CD14-positive monocyte (primary cell): Measurements from ENCODE around the gene CCDC12. TPM values are rescaled to one million over a fixed set of nuclear protein-coding genes. Genes with fewer than 3 reads are reported as not detected.

ENCODE experiments used
- DNase-seq, 3 donors: peaks; one replicate each; pipeline ENCODE4 v3.0.0-alpha.2; 2011 to 2022
- H2AFZ ChIP-seq: 2 replicates; pipeline ENCODE4 v1.6.0; 2012; ENCODE audit warnings: mild to moderate bottlenecking, low read depth, low read length, inconsistent platforms; ENCODE audit not compliant: insufficient read depth, poor library complexity, severe bottlenecking
- H3K27ac ChIP-seq, 2 donors: 1 replicate in 1 of 2; 2 replicates in 1 of 2; pipeline ENCODE4 v1.5.1; 2012 to 2013; ENCODE audit warnings: low read length in 2 of 2, control low read depth in 1 of 2, inconsistent platforms in 1 of 2, low read depth in 1 of 2, mild to moderate bottlenecking in 1 of 2
- H3K27me3 ChIP-seq, 2 donors: one replicate each; pipeline versions ENCODE4 v1.6.0 to v1.6.1; 2011 to 2013; ENCODE audit warnings: low read length in 2 of 2; ENCODE audit not compliant: control insufficient read depth in 2 of 2, insufficient read depth in 2 of 2
- H3K36me3 ChIP-seq, 2 donors: replicated peaks in 1 of 2; 1 replicate in 1 of 2; 2 replicates in 1 of 2; pipeline versions ENCODE4 v1.5.1 to v1.6.1; 2012 to 2013; ENCODE audit warnings: low read length in 2 of 2, control low read depth in 1 of 2, inconsistent platforms in 1 of 2, mild to moderate bottlenecking in 1 of 2; ENCODE audit not compliant: insufficient read depth in 2 of 2, control insufficient read depth in 1 of 2
- H3K4me1 ChIP-seq, 2 donors: 1 replicate in 1 of 2; 2 replicates in 1 of 2; pipeline versions ENCODE4 v1.5.1 to v1.6.1; 2012 to 2013; ENCODE audit warnings: low read length in 2 of 2, control low read depth in 1 of 2, inconsistent platforms in 1 of 2, mild to moderate bottlenecking in 1 of 2, moderate library complexity in 1 of 2; ENCODE audit not compliant: insufficient read depth in 2 of 2, control insufficient read depth in 1 of 2
- H3K4me2 ChIP-seq: replicated peaks from 2 replicates; pipeline ENCODE3; 2012; ENCODE audit warnings: low read length, moderate library complexity, mild to moderate bottlenecking; ENCODE audit not compliant: poor library complexity, severe bottlenecking; ENCODE audit errors: extremely low read depth
- H3K4me3 ChIP-seq, 3 experiments: fragments of 200-600 bp in 1 of 3; sonication (generic) in 1 of 3; replicated peaks in 1 of 3; 1 replicate in 2 of 3; 2 replicates in 1 of 3; pipeline ENCODE4 v1.5.1; 2011 to 2013; ENCODE audit warnings: low read length in 3 of 3, mild to moderate bottlenecking in 3 of 3, control low read depth in 2 of 3, low read depth in 2 of 3, inconsistent platforms in 1 of 3, moderate library complexity in 1 of 3
- H3K79me2 ChIP-seq: 2 replicates; pipeline ENCODE4 v1.6.0; 2012; ENCODE audit warnings: mild to moderate bottlenecking, control low read depth, inconsistent platforms, low read length, moderate library complexity; ENCODE audit not compliant: insufficient read depth
- H3K9ac ChIP-seq: 2 replicates; pipeline ENCODE4 v1.6.0; 2017; ENCODE audit warnings: low read length, mild to moderate bottlenecking; ENCODE audit not compliant: insufficient read depth, poor library complexity, severe bottlenecking
- H3K9me3 ChIP-seq, 2 donors: replicated peaks in 1 of 2; 1 replicate in 1 of 2; 2 replicates in 1 of 2; pipeline versions ENCODE4 v1.5.1 to v1.6.1; 2012 to 2013; ENCODE audit warnings: low read length in 2 of 2, control low read depth in 1 of 2; ENCODE audit not compliant: control insufficient read depth in 1 of 2, insufficient read depth in 1 of 2
- H4K20me1 ChIP-seq: 2 replicates; pipeline ENCODE4 v1.6.0; 2012; ENCODE audit warnings: mild to moderate bottlenecking, low read length, control low read depth, moderate library complexity; ENCODE audit not compliant: insufficient read depth
- H3K27ac Mint-ChIP-seq, 7 donors: one replicate each; pipeline ENCODE4 v1.8.0; 2020; ENCODE audit warnings: mild to moderate bottlenecking in 7 of 7, mixed read lengths in 7 of 7, moderate library complexity in 6 of 7, inconsistent platforms in 2 of 7
- H3K27me3 Mint-ChIP-seq, 3 donors: one replicate each; pipeline ENCODE4 v1.8.0; 2021 to 2022; ENCODE audit warnings: low read depth in 3 of 3, mild to moderate bottlenecking in 3 of 3, mixed read lengths in 3 of 3, moderate library complexity in 3 of 3, inconsistent platforms in 1 of 3
- H3K36me3 Mint-ChIP-seq, 2 donors: one replicate each; pipeline ENCODE4 v1.8.0; 2020; ENCODE audit warnings: mixed read lengths in 2 of 2, inconsistent platforms in 1 of 2, mild to moderate bottlenecking in 1 of 2
- H3K4me1 Mint-ChIP-seq: one replicate; pipeline ENCODE4 v1.8.0; 2020; ENCODE audit warnings: mild to moderate bottlenecking, mixed read lengths
- H3K4me3 Mint-ChIP-seq, 2 donors: one replicate each; pipeline ENCODE4 v1.8.0; 2020; ENCODE audit warnings: mild to moderate bottlenecking in 2 of 2, mixed read lengths in 2 of 2, moderate library complexity in 1 of 2
- H3K9me3 Mint-ChIP-seq, 7 donors: one replicate each; pipeline ENCODE4 v1.8.0; 2020 to 2022; ENCODE audit warnings: mixed read lengths in 7 of 7, mild to moderate bottlenecking in 6 of 7, moderate library complexity in 6 of 7, inconsistent platforms in 2 of 7
- CTCF ChIP-seq: fragments of 200-600 bp; IDR thresholded peaks from one replicate; pipeline ENCODE4 v1.8.0; 2022; ENCODE audit warnings: antibody characterized with exemption, mild to moderate bottlenecking
- WGBS: methylation state at CpG from one replicate; pipeline ENCODE4 v1.1.5; 2013; ENCODE audit warnings: missing lambda C conversion rate; ENCODE audit not compliant: insufficient coverage; 5-methylcytosine and 5-hydroxymethylcytosine counted together
- intact Hi-C, 2 donors: fragments of 100-400 bp; cut with micrococcal nuclease; formaldehyde crosslinking; loops; one replicate each; pipeline versions ENCODE4 v1.15.0 to v1.15.1; 2023
- polyA plus RNA-seq, 3 donors: library from polyadenylated mRNA; depleted of rRNA in 1 of 3; unstranded in 2 of 3; stranded (reverse) in 1 of 3; fragments of 300-500 nt in 2 of 3; fragments of >200 nt in 1 of 3; fragmentation: Illumina TruSeq in 2 of 3; gene quantifications; 1 replicate in 2 of 3; 2 replicates in 1 of 3; pipeline ENCODE4 v1.2.3, GENCODE V29; 2012 to 2021

CCDC12 gene
- polyA plus RNA-seq, 3 donors = 50.1 to 70.7 (median 55.8) TPM

DNA sequence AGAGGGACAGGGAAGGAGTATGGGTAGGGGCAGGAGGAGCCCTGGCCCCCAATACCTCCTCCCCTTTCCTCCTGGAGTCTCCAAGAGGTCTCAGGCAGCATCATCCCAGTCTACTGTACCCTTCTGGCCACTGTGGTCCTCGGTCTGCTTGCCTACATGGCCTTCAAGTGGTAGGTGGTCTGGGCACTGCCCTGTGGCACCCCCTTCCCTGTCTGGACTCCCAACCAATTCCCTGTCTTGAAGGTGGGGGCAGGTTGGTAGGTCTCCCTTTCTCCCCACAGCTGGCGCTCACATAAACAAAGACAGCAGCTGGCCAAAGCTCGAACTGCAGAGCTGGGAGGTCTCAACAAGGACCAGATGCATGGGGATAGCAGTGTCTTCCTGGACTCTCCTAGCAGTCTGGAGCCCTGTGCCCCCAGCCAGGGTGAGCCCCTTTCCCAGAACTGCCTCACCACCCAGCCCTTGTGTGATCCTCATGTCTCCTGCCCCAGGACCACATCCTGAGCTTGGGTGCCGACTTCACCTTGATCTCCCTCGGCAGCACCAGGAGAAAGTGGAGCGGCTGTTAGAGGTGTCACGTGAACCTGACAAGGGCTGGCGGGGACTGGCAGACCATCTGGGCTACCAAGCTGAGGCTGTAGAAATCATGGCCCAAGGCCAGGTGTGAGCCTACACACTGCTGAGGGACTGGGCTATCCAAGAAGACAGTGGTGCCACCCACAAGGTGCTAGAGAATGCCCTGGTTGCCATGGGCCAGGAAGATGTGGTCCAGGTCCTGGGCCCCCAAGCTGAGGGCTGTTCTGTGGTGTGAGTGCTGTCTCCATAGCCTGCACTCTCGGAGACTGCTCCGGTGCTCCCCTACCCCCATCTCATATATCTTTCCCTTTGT, 36.0 kb upstream of the CCDC12 start:
- H3K27me3 ChIP-seq = no peaks in the 10 kb centered on the region
- intact Hi-C loops = no loop called here
- H3K27me3 Mint-ChIP-seq = no peaks in the 10 kb centered on the region

DNA sequence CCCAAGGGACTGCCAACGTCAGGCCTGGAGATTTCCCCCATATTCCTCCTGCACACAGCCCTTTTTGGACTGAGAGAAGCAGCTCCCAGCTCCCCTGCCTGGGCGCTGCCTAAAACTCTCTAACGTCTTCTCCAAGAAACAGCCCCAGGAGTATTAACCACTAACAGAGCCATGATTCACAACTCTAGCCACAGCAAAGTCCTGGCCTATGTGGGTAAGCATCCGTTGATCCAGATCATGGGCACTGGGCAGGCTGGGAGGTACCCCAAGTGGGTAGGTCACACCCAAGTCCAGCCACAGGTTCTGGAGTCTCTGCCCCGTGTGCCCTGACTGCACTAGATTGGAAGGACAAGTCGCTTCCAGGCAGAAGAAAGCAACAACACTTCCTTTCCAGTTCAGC, 34.8 kb upstream of the CCDC12 start:
- Histone ChIP-seq H3K27ac (peak overlapping the region in 1 of 2 donors; percentile 48), H3K79me2 (no peaks in the 10 kb centered on the region), H3K9me3 (no peaks in the 10 kb centered on the region), H3K27me3 (no peaks in the 10 kb centered on the region), H3K4me3 (no peak overlapping the region), H4K20me1 (peaks cover 63% of the 10 kb centered on the region), H3K36me3 (peaks cover 60 to 85% of the 10 kb centered on the region in 2 donors), H3K9ac (no peak overlapping the region), H3K4me1 (peaks cover 16 to 32% of the 10 kb centered on the region in 2 donors), H2AFZ (no peak overlapping the region), H3K4me2 (no peak overlapping the region)
- H3K36me3 Mint-ChIP-seq = peaks cover 52 to 68% of the 10 kb centered on the region in 2 donors
- H3K9me3 Mint-ChIP-seq = no peaks in the 10 kb centered on the region
- 84% methylated on average over 4 of the region's 6 CpGs for WGBS
- H3K4me1 Mint-ChIP-seq = peaks cover 23% of the 10 kb centered on the region
- H3K27ac Mint-ChIP-seq = peak overlapping the region in 4 of 7 donors; percentile 20 to 84 (median 70)
- no peak for DNase-seq
- H3K27me3 Mint-ChIP-seq = no peaks in the 10 kb centered on the region
- TF ChIP-seq CTCF = no peak
- intact Hi-C loops = no loop called here
- H3K4me3 Mint-ChIP-seq = no peak overlapping the region

More for the DNA sequence above, 36.0 kb upstream of the CCDC12 start:
- Mint-ChIP-seq H3K4me1 (peaks cover 30% of the 10 kb centered on the region), H3K4me3 (no peak overlapping the region), H3K9me3 (no peaks in the 10 kb centered on the region), H3K36me3 (peaks cover 51 to 67% of the 10 kb centered on the region in 2 donors), H3K27ac (peak overlapping the region in 6 of 7 donors; percentile 8 to 74 (median 21))
- no peak for TF ChIP-seq CTCF
- H3K9me3 ChIP-seq = no peaks in the 10 kb centered on the region
- H3K27ac ChIP-seq = no peak overlapping the region
- DNase-seq = peak in 1 of 3 donors; percentile 3
- H3K9ac ChIP-seq = no peak overlapping the region
- peaks cover 25 to 37% of the 10 kb centered on the region in 2 donors for H3K4me1 ChIP-seq
- H3K4me3 ChIP-seq = no peak overlapping the region
- WGBS = 96% methylated on average over 6 of the region's 10 CpGs
- H4K20me1 ChIP-seq = peaks cover 62% of the 10 kb centered on the region
- H3K4me2 ChIP-seq = no peak overlapping the region
- no peaks in the 10 kb centered on the region for H3K79me2 ChIP-seq
- no peak overlapping the region for H2AFZ ChIP-seq
- peaks cover 60 to 85% of the 10 kb centered on the region in 2 donors for H3K36me3 ChIP-seq
